ENCODE measurements around the gene NEO1. TPM values are rescaled to one million over a fixed set of nuclear protein-coding genes. Genes with fewer than 3 reads are reported as not detected.

The NEO1 gene
- total RNA-seq, 4 donors from 2014 or later, result 11.5 to 80.3 (median 36.1) TPM

- no peaks in the 10 kb centered on the region for H3K9me3 ChIP-seq
- H3K36me3 ChIP-seq, result no peaks in the 10 kb centered on the region
- H3K4me1 ChIP-seq, result no peaks in the 10 kb centered on the region
- no peaks in the 10 kb centered on the region for H3K27me3 ChIP-seq
- intact Hi-C loops (cut with DNase I; ENCODE audit: low total_unique reads), result no loop called here
- no peak for TF ChIP-seq POLR2A (IDR thresholded peaks at IDR 0.05)
- no peak for TF ChIP-seq CTCF (IDR thresholded peaks at IDR 0.05)
- DNase-seq, result no peak
- no peak overlapping the region for H3K27ac ChIP-seq
- H3K4me3 ChIP-seq, result no peak overlapping the region
Measured at GRCh38 chr15:73322665-73323373, 270.6 kb downstream of the NEO1 start.

GRCh38 chr15:73323374-73323955, 271.2 kb downstream of the NEO1 start:
- DNase-seq, result no peak
- intact Hi-C loops (cut with DNase I; ENCODE audit: low total_unique reads), result no loop called here

GRCh38 chr15:73323956-73324355, 271.7 kb downstream of the NEO1 start:
- no peak for DNase-seq
- Histone ChIP-seq H3K4me1 (no peaks in the 10 kb centered on the region), H3K4me3 (no peak overlapping the region), H3K27me3 (no peaks in the 10 kb centered on the region), H3K9me3 (no peaks in the 10 kb centered on the region), H3K36me3 (no peaks in the 10 kb centered on the region), H3K27ac (no peak overlapping the region)
- no peak for TF ChIP-seq CTCF (IDR thresholded peaks at IDR 0.05)
- no peak for TF ChIP-seq POLR2A (IDR thresholded peaks at IDR 0.05)
- intact Hi-C loops (cut with DNase I; ENCODE audit: low total_unique reads), result no loop called here

More at GRCh38 chr15:73323374-73323955, 271.2 kb downstream of the NEO1 start:
- Histone ChIP-seq H3K4me3 (no peak overlapping the region), H3K27me3 (no peaks in the 10 kb centered on the region), H3K27ac (no peak overlapping the region), H3K36me3 (no peaks in the 10 kb centered on the region), H3K9me3 (no peaks in the 10 kb centered on the region), H3K4me1 (no peaks in the 10 kb centered on the region)
- no peak for TF ChIP-seq POLR2A (IDR thresholded peaks at IDR 0.05)
- TF ChIP-seq CTCF (IDR thresholded peaks at IDR 0.05), result no peak

- DNase-seq, result no peak
- Histone ChIP-seq H3K4me3 (no peak overlapping the region), H3K27ac (no peak overlapping the region), H3K36me3 (no peaks in the 10 kb centered on the region), H3K27me3 (no peaks in the 10 kb centered on the region), H3K4me1 (no peaks in the 10 kb centered on the region), H3K9me3 (no peaks in the 10 kb centered on the region)
- no peak for TF ChIP-seq CTCF (IDR thresholded peaks at IDR 0.05)
- TF ChIP-seq POLR2A (IDR thresholded peaks at IDR 0.05), result no peak
- intact Hi-C loops (cut with DNase I; ENCODE audit: low total_unique reads), result no loop called here
Measured at GRCh38 chr15:73324496-73325170, 272.4 kb downstream of the NEO1 start.

Measured in uterus (tissue), 4 donors.